HG02588 (cell line): ENCODE measurements around the gene DISP3.

ENCODE experiments used
- ATAC-seq: cut with Tn5 transposase; IDR thresholded peaks from one replicate; pipeline ENCODE4 v1.9.1; 2021; ENCODE audit warnings: mild to moderate bottlenecking, moderate library complexity; ENCODE audit not compliant: unreplicated experiment

DISP3 gene

DNA sequence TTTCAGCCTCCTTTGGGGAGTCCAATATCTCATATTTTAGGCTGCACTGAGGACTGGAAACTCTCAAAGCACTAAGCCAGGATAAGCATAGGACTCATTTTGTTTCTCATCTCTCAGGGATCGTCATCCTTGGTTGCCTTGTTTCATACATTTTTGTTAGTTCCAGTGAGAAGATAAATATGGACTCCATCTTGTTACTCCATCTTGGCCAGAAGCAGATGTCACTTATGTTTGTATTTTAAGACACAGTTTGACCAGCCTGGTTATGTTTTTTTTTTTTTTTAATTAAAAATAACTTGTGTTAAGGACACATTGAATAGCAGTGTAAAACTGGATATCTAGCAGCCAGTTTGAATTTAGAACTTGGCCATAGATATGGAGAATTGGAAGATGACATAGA is 34.7 kb downstream of the DISP3 start:
- no peak for ATAC-seq

GRCh38 chr1:11514366-11514765 is 35.4 kb downstream of the DISP3 start:
- ATAC-seq = no peak

- ATAC-seq = no peak
Measured at GRCh38 chr1:11515368-11516300, 36.7 kb downstream of the DISP3 start.

DNA sequence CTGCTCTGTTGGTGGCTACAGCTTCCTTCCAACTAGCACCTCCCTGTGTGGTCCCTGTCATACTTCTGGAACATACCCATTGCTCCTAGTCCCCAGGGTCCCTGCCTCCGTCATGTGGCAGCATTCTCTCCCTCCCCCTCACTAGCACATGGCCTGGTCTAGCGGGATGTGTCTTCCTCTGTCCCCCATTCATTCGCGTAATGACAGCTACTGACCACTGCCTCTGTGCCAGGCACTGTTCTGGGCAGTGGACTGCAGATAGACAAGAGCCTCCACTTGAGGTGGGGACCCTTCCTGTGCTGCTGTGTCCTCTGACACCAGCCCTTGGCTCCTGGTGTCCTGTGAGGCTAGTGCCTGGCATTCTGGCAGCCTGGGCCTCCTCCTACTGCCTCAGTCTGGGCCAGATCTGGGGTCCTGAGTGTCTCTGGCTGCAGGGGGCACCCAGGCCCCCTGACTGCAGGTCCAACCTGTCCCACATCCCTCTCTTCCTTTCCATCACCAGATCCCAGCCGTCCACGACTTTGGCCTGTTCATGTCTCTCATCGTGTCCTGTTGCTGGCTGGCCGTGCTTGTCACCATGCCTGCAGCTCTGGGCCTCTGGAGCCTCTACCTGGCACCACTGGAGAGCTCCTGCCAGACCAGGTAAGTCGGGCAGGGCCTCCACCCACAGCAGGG is 38.1 kb downstream of the DISP3 start:
- ATAC-seq = no peak

GRCh38 chr1:11518016-11518701 is 39.2 kb downstream of the DISP3 start:
- ATAC-seq = no peak

GRCh38 chr1:11518791-11519628 is 40.1 kb downstream of the DISP3 start:
- no peak for ATAC-seq

DNA sequence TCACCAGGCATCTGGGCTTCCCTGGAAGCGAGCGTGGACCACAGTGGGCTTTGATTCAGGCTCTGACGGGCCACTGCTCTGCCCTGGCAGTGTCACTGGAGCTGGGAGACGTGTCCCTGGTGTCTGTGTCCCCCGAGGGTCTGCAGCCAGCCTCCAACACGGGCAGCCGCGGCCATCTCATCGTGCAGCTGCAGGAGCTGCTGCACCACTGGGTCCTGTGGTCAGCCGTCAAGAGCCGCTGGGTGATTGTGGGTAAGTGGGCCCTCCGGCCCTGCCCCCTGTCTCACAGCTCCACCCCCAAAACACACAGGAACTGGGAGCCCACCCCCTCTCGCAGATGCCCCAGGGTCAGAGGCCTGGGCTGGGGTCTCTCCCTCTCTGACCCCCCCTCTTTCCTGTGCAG is 40.7 kb downstream of the DISP3 start:
- ATAC-seq = no peak

GRCh38 chr1:11520531-11521233 is 41.7 kb downstream of the DISP3 start:
- no peak for ATAC-seq

- ATAC-seq = no peak
Measured at GRCh38 chr1:11521582-11522399, 42.8 kb downstream of the DISP3 start.

GRCh38 chr1:11522400-11523235 is 43.7 kb downstream of the DISP3 start:
- no peak for ATAC-seq

DNA sequence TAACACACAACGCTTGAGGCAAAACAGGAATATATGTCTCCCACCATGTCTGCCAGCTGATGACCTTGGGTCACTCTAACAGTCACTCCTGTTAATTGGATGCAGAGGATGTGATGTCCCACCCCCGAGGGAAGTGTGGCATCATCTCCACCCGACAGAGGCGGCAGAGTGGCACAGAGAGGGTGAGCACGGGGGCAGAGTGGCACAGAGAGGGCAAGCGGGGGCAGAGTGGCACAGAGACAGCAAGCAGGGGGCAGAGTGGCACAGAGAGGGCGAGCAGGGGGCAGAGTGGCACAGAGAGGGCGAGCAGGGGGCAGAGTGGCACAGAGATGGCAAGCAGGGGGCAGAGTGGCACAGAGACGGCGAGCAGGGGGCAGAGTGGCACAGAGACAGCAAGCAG is 44.3 kb downstream of the DISP3 start:
- no peak for ATAC-seq

- ATAC-seq = no peak
Measured at GRCh38 chr1:11523746-11524464, 45.0 kb downstream of the DISP3 start.

DNA sequence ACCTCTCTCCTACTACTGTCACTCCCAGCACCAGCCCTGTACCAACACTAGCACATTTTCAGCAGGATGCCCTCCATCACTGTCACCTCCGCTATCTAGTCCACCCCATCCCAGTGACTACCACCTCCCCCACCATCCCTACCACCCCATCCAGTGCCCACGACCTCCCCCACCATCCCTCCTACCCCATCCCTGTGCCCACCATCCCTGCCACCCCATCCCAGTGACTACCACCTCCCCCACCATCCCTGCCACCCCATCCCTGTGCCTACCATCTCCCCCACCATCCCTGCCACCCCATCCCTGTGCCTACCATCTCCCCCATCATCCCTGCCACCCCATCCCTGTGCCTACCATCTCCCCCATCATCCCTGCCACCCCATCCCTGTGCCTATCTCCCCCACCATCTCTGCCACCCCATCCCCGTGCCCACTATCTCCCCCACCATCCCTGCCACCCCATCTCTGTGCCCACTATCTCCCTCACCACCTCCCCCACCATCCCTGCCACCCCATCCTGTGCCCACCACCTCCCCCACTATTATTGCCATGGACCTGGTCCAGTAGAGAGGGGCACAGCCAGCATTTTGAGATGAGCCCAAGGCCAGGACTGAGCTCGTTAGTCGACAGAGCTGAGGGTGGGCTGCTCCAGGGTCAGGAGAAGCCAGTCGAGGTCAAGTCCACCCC is 45.7 kb downstream of the DISP3 start:
- ATAC-seq = no peak

DNA sequence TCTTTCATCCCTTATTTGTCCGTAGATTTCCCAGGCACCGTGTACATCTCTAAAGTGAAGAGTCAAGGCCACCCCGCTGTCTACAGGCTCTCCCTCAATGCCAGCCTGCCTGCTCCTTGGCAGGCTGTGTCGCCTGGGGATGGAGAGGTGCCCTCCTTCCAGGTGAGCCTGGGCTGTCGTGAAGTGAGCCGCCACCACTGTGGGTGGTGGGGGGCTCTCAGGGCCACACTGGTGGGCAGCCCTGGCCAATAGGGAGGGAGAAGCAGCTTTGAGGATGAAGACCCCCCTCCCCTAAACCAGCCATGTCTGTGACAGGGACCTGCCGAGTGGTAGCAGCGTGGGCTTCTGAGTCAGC is 46.2 kb downstream of the DISP3 start:
- ATAC-seq = no peak

- no peak for ATAC-seq
Measured at GRCh38 chr1:11525516-11525915, 46.6 kb downstream of the DISP3 start.

GRCh38 chr1:11526071-11526895 is 47.3 kb downstream of the DISP3 start:
- ATAC-seq = no peak
